Spleen (tissue), 13 donors: ENCODE data around the gene FOLH1. TPM values are rescaled to one million over a fixed set of nuclear protein-coding genes. Genes with fewer than 3 reads are reported as not detected.
"Not testable (repeated sequence)": the region's sequence is repeated elsewhere in the genome, so short reads cannot be mapped to it uniquely, and the experiment has no call there.

Source experiments
- DNase-seq: peaks from one replicate; pipeline ENCODE4 v3.0.0-alpha.2; 2020
- H3K27ac ChIP-seq, 8 donors: fragments of 200-600 bp; sonication (generic) in 7 of 8; 1 replicate in 4 of 8; 2 replicates in 4 of 8; pipeline versions ENCODE4 v1.5.0 to v1.8.0; 2016 to 2021; ENCODE audit warnings: inconsistent platforms in 4 of 8, mild to moderate bottlenecking in 4 of 8, moderate library complexity in 1 of 8
- H3K27me3 ChIP-seq, 7 donors: fragments of 200-600 bp; sonication (generic) in 6 of 7; replicated peaks in 1 of 7; 1 replicate in 4 of 7; 2 replicates in 3 of 7; pipeline versions ENCODE4 v1.5.0 to v1.8.0; 2016 to 2021; ENCODE audit warnings: inconsistent platforms in 3 of 7, mild to moderate bottlenecking in 1 of 7
- H3K36me3 ChIP-seq, 6 donors: fragments of 200-600 bp; sonication (generic) in 5 of 6; 1 replicate in 4 of 6; 2 replicates in 2 of 6; pipeline versions ENCODE4 v1.5.0 to v1.8.0; 2016 to 2021; ENCODE audit warnings: inconsistent platforms in 2 of 6
- H3K4me1 ChIP-seq, 6 donors: fragments of 200-600 bp; sonication (generic) in 5 of 6; 1 replicate in 3 of 6; 2 replicates in 3 of 6; pipeline versions ENCODE4 v1.5.0 to v1.8.0; 2016 to 2021; ENCODE audit warnings: inconsistent platforms in 3 of 6
- H3K4me3 ChIP-seq, 8 donors: fragments of 200-600 bp; sonication (generic) in 7 of 8; 1 replicate in 4 of 8; 2 replicates in 4 of 8; pipeline versions ENCODE4 v1.5.0 to v1.8.0; 2016 to 2021; ENCODE audit warnings: inconsistent platforms in 4 of 8, mild to moderate bottlenecking in 4 of 8, moderate library complexity in 2 of 8
- H3K9me3 ChIP-seq, 8 donors: fragments of 200-600 bp; sonication (generic) in 7 of 8; 1 replicate in 4 of 8; 2 replicates in 4 of 8; pipeline versions ENCODE4 v1.5.0 to v1.8.0; 2016 to 2021; ENCODE audit warnings: inconsistent platforms in 4 of 8
- POLR2AphosphoS5 ChIP-seq, 3 donors: sonication (generic); formaldehyde crosslinking; IDR thresholded peaks; one replicate each; pipeline ENCODE4 v1.5.1; 2017; ENCODE audit warnings: antibody characterized with exemption in 3 of 3
- WGBS, 5 donors: extraction: QIAGEN DNeasy Blood & Tissue Kit in 3 of 5; methylation state at CpG; one replicate each; pipeline versions ENCODE4 v1.1.5 to v1.1.7; 2013 to 2018; 5-methylcytosine and 5-hydroxymethylcytosine counted together
- intact Hi-C: fragments of 100-400 bp; cut with DNase I; formaldehyde crosslinking; loops from one replicate; pipeline ENCODE4 v1.15.0; 2023; ENCODE audit warnings: low total_unique reads
- long read RNA-seq, 2 donors: transcript quantifications; one replicate each; lab custom pipeline, GENCODE V29; 2026
- polyA plus RNA-seq, 3 donors: library from polyadenylated mRNA; stranded (reverse); fragments of 200-250 nt; gene quantifications; one replicate each; pipeline ENCODE4 v1.2.1, GENCODE V29; 2013
- total RNA-seq, 7 donors: library from RNA; depleted of rRNA in 3 of 7; stranded (reverse); fragments of >200 nt in 3 of 7; fragmentation: NEBNext Ultra II Directional in 4 of 7; extraction: Animal tissue kit (Norgen Biotek cat#: 25700) in 4 of 7; gene quantifications; one replicate each; pipeline versions ENCODE4 v1.1.0 to v1.2.1, GENCODE V29; 2016 to 2021
- TF ChIP-seq, protein P1 (sequence below), 11 experiments: fragments of 200-600 bp in 7 of 11; fragments of 450-650 bp in 4 of 11; sonication (generic) in 4 of 11; IDR thresholded peaks in 8 of 11; conservative IDR thresholded peaks in 3 of 11; 1 replicate in 7 of 11; 2 replicates in 4 of 11; pipeline versions ENCODE4 v1.4.0 to v1.8.0; 2016 to 2021; ENCODE audit warnings: antibody characterized with exemption in 11 of 11, inconsistent platforms in 4 of 11, mild to moderate bottlenecking in 1 of 11
- donor health status: healthy with polysubstance abuse.
- donor health status: DM: no; HTN: no; CAD: no; lungs with moderate emphysema.
- donor health status: DM: no; HTN: no; CAD: no.
- donor health status: Bipolar disorder and iron deficiency.
- donor health status: healthy.
- donor health status: DM: no; HTN: no; CAD: no.
- donor health status: DM: yes; HTN: yes; CAD: no.

Gene FOLH1
- total RNA-seq (10 to 100 TPM in 1 of 7 donors, 1 to 10 TPM in 6; 2.5 to 14.0 (median 5.9) TPM), polyA plus RNA-seq (1 to 10 TPM; 1.2 to 2.2 (median 1.5) TPM)
- long read RNA-seq, donor 1, partial matches to known transcripts, result 0 of 3 reads
- long read RNA-seq, donor 1, other reads (novel, unspliced or antisense), result 0 of 3 reads
- long read RNA-seq, donor 2, result 0 reads

DNA sequence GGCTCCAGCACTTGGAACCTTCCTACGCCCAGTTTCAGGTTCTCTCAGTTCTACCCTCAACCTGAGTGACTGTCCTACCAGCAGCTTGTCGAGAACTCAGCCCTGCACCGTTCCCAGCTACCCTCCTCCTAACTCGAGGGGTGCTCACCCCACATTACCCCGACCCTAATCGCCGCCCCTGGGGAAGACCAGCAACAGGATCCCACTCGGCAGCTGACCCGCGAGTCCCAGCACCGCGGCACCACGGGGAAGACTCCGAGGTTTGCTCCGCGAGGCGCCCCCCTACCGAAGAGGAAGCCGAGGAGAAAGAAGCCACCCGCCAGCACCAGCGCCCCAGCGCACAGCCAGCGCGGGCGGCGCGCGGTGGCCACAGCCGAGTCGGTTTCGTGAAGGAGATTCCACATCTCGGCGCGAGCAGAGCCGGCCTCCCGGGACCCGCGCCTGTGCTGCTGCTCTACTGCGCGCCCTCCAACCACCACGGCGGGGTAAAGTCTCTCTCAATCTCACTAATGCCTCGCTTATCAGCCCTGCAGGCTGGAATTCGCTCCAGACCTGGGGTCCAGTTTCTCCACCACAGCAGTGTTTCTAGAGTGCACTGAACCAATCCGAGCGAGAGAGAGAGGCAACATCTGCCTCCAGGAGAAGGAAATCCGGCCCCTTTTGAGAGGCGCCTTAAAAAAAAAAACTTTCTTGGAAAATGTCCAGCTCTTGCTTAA, at the start of gene FOLH1:
FOLH1 (minus strand) TSS at position 597 of the 716 bp plus-strand sequence; CDS start at position 404, 193 bp downstream.
- intact Hi-C loops, result no loop called here
- peak; percentile 75 for DNase-seq
- Histone ChIP-seq H3K36me3 (no peaks in the 10 kb centered on the region), H3K27me3 (peaks cover 0 to 13% (median 0%) of the 10 kb centered on the region in 7 donors), H3K9me3 (no peaks in the 10 kb centered on the region), H3K27ac (peak within 1 kb of the TSS; percentile 25 to 80 (median 60)), H3K4me1 (peaks cover 0 to 7% (median 0%) of the 10 kb centered on the region in 6 donors), H3K4me3 (peak within 1 kb of the TSS; percentile 26 to 63 (median 38))
- 2 to 12% (median 7%) methylated on average over 14 to 48 of the region's 48 CpGs for WGBS, 5 donors
- peak in 2 of 3 donors; percentile 40 to 64 for TF ChIP-seq POLR2AphosphoS5 (IDR thresholded peaks at IDR 0.05)
- TF ChIP-seq, protein P1, sequence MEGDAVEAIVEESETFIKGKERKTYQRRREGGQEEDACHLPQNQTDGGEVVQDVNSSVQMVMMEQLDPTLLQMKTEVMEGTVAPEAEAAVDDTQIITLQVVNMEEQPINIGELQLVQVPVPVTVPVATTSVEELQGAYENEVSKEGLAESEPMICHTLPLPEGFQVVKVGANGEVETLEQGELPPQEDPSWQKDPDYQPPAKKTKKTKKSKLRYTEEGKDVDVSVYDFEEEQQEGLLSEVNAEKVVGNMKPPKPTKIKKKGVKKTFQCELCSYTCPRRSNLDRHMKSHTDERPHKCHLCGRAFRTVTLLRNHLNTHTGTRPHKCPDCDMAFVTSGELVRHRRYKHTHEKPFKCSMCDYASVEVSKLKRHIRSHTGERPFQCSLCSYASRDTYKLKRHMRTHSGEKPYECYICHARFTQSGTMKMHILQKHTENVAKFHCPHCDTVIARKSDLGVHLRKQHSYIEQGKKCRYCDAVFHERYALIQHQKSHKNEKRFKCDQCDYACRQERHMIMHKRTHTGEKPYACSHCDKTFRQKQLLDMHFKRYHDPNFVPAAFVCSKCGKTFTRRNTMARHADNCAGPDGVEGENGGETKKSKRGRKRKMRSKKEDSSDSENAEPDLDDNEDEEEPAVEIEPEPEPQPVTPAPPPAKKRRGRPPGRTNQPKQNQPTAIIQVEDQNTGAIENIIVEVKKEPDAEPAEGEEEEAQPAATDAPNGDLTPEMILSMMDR (IDR thresholded peaks at IDR 0.05 in 8 of 11, conservative IDR thresholded peaks at IDR 0.05 in 3 of 11), result no peak

DNA sequence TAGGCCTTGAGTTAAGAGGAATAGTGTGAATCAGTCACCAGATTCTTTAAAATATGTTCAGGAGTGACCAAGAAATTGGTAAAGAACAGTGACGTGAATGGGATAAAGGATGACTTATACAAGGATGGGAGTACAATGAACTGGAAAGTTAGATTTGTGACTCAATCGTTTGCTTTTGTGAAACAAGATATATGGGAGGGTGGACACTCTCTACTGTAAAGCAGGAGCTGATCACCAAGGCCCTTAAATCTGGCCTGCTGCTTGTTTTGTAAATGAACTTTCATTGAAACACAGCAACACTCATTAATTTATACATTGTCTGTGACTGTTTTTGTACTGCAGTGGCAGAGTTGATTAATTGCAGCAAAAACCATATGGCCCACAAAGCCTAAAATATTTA, 46.7 kb upstream of the FOLH1 start:
- H3K4me1 ChIP-seq, intact Hi-C loops, H3K27me3 ChIP-seq, H3K9me3 ChIP-seq, H3K27ac ChIP-seq, H3K36me3 ChIP-seq, H3K4me3 ChIP-seq, DNase-seq: not testable (repeated sequence)
- WGBS, 5 donors, result 78 to 84% (median 79%) methylated on average over 2 of the region's 2 CpGs

DNA sequence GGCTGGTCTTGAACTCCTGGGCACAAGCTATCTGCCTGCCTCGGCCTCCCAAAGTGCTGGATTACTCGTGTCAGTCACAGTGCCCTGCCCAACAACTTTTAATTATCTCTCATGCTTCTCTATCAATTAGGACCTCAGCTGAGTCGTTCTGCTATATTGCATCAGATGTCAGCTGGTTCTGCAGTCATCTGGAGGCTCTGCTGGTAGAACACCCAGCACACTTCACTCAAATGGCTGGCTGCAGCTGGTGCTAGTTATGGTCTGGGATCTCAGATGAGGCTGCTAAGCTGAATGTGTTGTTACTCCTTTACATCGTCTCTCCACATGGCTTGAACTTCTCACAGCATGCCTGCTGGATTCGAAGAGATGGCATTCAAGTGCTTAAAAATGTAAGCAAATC, 42.8 kb upstream of the FOLH1 start:
- H3K27me3 ChIP-seq, H3K36me3 ChIP-seq, H3K9me3 ChIP-seq, DNase-seq, H3K4me3 ChIP-seq, H3K27ac ChIP-seq, intact Hi-C loops, H3K4me1 ChIP-seq: not testable (repeated sequence)
- 69 to 80% (median 77%) methylated on average over 5 of the region's 5 CpGs for WGBS, 5 donors

DNA sequence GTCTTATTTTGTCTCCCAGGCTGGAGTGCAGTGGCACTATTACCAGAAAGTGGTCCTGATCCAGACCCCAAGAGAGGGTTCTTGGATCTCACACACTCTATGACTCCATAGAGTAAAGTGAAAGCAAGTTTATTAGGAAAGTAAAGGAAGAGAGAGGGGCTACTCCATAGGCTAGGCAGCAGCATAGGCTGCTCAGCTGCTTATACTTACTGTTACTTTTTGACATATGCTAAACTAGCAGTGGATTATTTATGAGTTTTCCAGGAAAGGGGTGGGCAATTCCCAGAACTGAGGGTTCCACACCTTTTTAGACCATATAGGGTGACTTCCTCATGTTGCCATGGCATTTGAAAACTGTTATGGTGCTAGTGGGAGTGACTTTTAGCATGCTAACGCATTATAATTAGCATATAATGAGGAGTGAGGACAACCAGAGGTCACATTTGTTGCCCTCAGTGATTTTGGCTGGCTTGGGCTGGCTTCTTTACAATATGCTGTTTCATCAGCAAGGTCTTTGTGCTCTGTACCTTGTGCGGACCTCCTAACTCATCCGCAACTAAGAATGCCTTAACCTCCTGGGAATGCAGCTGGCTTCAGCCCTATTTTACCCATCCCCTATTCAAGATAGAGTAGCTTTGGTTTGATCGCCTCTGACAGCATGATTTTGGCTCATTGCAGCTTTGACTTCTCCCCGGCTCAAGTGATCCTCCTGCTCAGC, 42.2 kb upstream of the FOLH1 start:
- H3K4me3 ChIP-seq, H3K27me3 ChIP-seq, intact Hi-C loops, H3K4me1 ChIP-seq, H3K9me3 ChIP-seq, DNase-seq, H3K27ac ChIP-seq, H3K36me3 ChIP-seq: not testable (repeated sequence)
- WGBS, 5 donors, result 80 to 88% (median 85%) methylated on average over 5 of the region's 5 CpGs

DNA sequence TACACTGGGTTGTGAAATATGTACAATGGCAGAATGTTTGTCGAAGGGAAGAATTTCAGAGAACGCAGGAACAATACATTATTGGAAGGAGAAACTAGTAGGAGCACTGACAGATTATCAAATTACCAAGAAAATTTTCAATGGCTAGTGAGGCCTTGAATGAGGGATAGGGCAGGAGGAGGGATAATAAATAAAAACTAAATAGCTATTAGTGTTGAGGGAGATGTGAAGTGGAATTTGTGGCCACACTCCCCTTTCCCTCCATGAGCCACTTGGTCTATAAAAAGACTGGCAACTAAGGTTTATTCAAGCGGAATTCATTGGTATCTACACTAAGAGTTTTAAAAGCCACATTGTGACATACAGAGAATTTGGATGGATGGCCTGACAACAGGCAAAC, 41.0 kb upstream of the FOLH1 start:
- H3K27ac ChIP-seq, DNase-seq, H3K27me3 ChIP-seq, intact Hi-C loops, H3K9me3 ChIP-seq, H3K36me3 ChIP-seq, H3K4me3 ChIP-seq, H3K4me1 ChIP-seq: not testable (repeated sequence)
- 87 to 92% (median 89%) methylated on average over 3 of the region's 3 CpGs for WGBS, 5 donors

DNA sequence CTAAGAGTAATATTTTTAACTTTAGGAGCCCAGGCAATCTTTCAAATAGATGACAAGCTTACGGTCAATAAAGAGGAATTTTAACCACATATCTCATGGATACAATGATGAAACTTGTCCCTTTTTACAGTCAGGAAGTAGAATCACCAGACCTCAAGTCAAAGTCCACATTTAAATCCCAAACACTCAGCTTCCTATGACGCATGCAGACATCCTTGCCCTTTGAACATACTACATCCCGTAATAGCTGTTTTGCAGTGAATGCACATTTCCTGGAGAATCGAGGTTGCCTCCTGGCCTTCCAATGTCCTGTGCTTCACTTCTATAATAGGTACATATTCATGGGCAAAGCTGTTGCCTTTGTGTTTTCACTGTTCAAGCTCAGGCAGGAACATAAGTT, 25.3 kb upstream of the FOLH1 start:
- DNase-seq, H3K36me3 ChIP-seq, H3K4me1 ChIP-seq, H3K4me3 ChIP-seq, H3K27me3 ChIP-seq, intact Hi-C loops: not testable (repeated sequence)
- H3K27ac ChIP-seq, result peak overlapping the region in 7 of 8 donors; percentile 39 to 74 (median 61)
- peaks cover 0 to 12% (median 9%) of the 10 kb centered on the region in 8 donors for H3K9me3 ChIP-seq
- 42 to 54% (median 46%) methylated on average over 4 of the region's 4 CpGs for WGBS, 5 donors
- peak in 1 of 3 donors; percentile 62 for TF ChIP-seq POLR2AphosphoS5 (IDR thresholded peaks at IDR 0.05)

DNA sequence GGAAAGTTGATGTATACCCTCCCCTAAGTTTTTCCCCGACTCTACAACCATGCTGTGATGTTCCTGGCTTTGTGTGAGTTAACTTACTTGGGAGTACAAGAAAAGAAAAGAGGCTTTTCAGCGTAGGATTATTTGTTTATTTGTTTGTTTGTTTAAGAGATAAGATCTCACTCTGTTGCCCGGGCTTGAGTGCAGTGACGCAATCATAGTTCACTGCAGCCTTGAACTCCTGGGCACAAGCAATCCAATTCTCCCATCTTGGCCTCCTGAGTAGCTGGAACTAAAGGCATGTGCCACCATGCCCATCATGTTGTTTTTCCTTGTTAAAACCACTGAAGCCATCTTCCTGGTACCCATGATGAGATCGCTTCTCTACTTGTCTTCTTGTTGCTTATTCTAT, 24.6 kb upstream of the FOLH1 start:
- H3K4me1 ChIP-seq, H3K36me3 ChIP-seq, intact Hi-C loops, H3K27me3 ChIP-seq, DNase-seq, H3K4me3 ChIP-seq, H3K9me3 ChIP-seq: not testable (repeated sequence)
- peak overlapping the region in 7 of 8 donors; percentile 39 to 74 (median 61) for H3K27ac ChIP-seq
- WGBS, 5 donors, result 56 to 70% (median 59%) methylated on average over 5 of the region's 5 CpGs

DNA sequence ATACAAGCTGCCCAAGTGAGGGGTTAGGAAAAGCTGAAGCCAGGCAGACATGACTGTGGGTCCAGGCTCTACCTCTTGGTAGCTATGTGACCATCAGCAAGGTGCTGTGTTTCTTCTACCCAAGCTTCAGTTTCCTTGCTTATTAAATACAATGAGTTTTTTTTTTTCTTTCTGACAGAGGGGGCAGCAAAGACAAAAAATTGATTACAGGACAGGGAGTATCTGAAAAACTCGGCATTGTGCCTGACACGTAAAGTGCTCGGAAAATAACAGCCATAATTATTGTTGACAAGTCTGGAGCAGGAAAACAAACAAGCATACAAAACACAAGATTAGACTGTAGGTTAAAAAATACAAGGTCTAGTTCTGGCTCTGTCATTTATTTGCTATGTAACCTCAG, 23.3 kb upstream of the FOLH1 start:
- WGBS, 5 donors, result 57 to 73% (median 70%) methylated on average over 3 of the region's 3 CpGs
- DNase-seq, H3K4me1 ChIP-seq: not testable (repeated sequence)

More for the DNA sequence above, 23.3 kb upstream of the FOLH1 start:
- H3K36me3 ChIP-seq, H3K27me3 ChIP-seq, H3K4me3 ChIP-seq, H3K27ac ChIP-seq, intact Hi-C loops, H3K9me3 ChIP-seq: not testable (repeated sequence)
